ENCODE data around the gene DAND5. TPM values are rescaled to one million over a fixed set of nuclear protein-coding genes. Genes with fewer than 3 reads are reported as not detected.

Gene DAND5
- total RNA-seq, 2 experiments from 2014 or later: not detected

- no peak overlapping the region for H3K4me3 Mint-ChIP-seq
- peaks cover 18% of the 10 kb centered on the region for H3K27me3 Mint-ChIP-seq (ENCODE audit: low read depth)
- no peaks in the 10 kb centered on the region for H3K36me3 Mint-ChIP-seq (ENCODE audit: low read depth)
- intact Hi-C loops (cut with micrococcal nuclease): no loop called here
- DNase-seq: no peak
- H3K9me3 Mint-ChIP-seq: no peaks in the 10 kb centered on the region
- peaks cover 21% of the 10 kb centered on the region for H3K4me1 Mint-ChIP-seq (ENCODE audit: low read depth)
- no peak overlapping the region for H3K27ac Mint-ChIP-seq
- CTCF ChIA-PET: interaction anchor here (1.2 to 1.3 kb wide), 2 partner anchors 44 to 52 kb away, joined by 3 read pairs; no protein-coding TSS in a partner anchor
Measured at GRCh38 chr19:13017306-13018034, 48.1 kb downstream of the DAND5 start.

GRCh38 chr19:13018035-13018914 is 48.9 kb downstream of the DAND5 start:
- CTCF ChIA-PET: interaction anchor here (1.2 to 1.3 kb wide), 2 partner anchors 43 to 53 kb away, joined by 3 read pairs; no protein-coding TSS in a partner anchor
- H3K36me3 Mint-ChIP-seq (ENCODE audit: low read depth): no peaks in the 10 kb centered on the region
- H3K27me3 Mint-ChIP-seq (ENCODE audit: low read depth): peaks cover 12% of the 10 kb centered on the region

DNA sequence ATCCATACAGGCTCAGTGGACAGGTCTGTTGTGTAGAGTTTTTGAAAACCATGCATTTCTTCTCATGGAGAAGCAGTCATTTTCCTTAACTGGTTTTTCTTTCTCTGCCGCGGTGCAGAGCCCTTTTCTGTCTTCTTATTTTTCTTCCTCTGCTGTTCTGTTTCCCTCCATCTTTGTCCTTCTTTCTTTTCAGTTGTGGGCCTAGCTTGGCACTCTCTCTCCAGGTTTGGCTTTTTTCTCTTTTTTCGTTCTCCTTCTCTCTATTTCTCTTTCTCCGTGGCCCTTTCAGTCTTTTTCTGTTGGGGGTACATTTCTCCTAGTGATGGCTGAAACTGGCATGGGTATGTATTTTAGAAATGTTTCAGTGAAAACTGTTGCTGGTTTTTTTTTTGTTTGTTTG is 50.0 kb downstream of the DAND5 start:
- DNase-seq: no peak
- Mint-ChIP-seq H3K4me3 (no peak overlapping the region), H3K27me3 (ENCODE audit: low read depth) (peaks cover 13% of the 10 kb centered on the region), H3K9me3 (no peaks in the 10 kb centered on the region), H3K36me3 (ENCODE audit: low read depth) (peaks cover 2% of the 10 kb centered on the region), H3K27ac (no peak overlapping the region), H3K4me1 (ENCODE audit: low read depth) (peaks cover 24% of the 10 kb centered on the region)
- intact Hi-C loops (cut with micrococcal nuclease): no loop called here
- CTCF ChIA-PET: no interaction called here

More at GRCh38 chr19:13018035-13018914, 48.9 kb downstream of the DAND5 start:
- peaks cover 25% of the 10 kb centered on the region for H3K4me1 Mint-ChIP-seq (ENCODE audit: low read depth)
- H3K27ac Mint-ChIP-seq: no peak overlapping the region
- intact Hi-C loops (cut with micrococcal nuclease): no loop called here
- DNase-seq: no peak
- no peaks in the 10 kb centered on the region for H3K9me3 Mint-ChIP-seq
- H3K4me3 Mint-ChIP-seq: no peak overlapping the region

- intact Hi-C loops (cut with micrococcal nuclease): no loop called here
- H3K9me3 Mint-ChIP-seq: no peaks in the 10 kb centered on the region
- peaks cover 10% of the 10 kb centered on the region for H3K27me3 Mint-ChIP-seq (ENCODE audit: low read depth)
- CTCF ChIA-PET: no interaction called here
- DNase-seq: no peak
- peaks cover 22% of the 10 kb centered on the region for H3K4me1 Mint-ChIP-seq (ENCODE audit: low read depth)
- no peak overlapping the region for H3K27ac Mint-ChIP-seq
- H3K36me3 Mint-ChIP-seq (ENCODE audit: low read depth): peaks cover 6% of the 10 kb centered on the region
- no peak overlapping the region for H3K4me3 Mint-ChIP-seq
Measured at GRCh38 chr19:13020002-13020414, 50.6 kb downstream of the DAND5 start.

DNA sequence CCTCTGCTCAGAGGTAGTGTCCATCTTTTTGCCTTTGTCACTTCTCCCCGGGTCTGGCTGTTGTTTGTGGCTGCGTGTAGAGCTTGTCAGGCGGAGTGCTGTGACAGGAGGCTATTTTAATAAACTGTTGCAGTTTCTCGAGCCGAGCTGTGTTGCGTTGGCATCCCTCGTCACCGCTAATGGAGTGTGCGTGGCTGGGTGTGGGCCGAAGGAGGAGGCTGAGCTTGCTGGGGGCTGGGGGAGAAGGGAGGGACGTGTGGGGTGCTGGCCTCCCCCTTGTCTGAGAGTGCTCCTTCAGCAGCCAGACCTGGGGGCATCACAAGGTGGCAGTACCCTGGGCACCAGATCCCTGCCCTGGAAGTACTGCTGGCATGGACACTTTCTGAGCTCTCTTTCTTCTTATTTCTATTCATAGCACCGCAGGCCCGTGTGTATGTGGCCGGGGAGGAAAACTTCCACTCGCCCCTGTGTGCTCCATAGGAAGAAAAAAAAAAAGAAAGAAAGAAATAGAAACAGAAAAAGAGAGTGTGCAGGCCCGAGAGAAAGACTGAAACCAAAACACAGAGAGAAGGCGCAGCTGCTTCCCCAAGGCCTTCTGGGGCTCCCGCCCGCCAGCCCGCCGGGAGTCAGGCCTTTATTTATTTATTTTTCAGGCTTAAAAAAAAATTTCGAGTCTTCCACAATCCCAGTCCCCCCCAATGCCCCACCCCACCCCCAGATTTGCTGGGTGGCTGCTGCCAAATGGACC is 52.9 kb downstream of the DAND5 start:
- Mint-ChIP-seq H3K36me3 (ENCODE audit: low read depth) (peaks cover 8% of the 10 kb centered on the region), H3K4me1 (ENCODE audit: low read depth) (peaks cover 22% of the 10 kb centered on the region), H3K4me3 (peak overlapping the region; percentile 70), H3K27ac (no peak overlapping the region), H3K27me3 (ENCODE audit: low read depth) (peaks cover 7% of the 10 kb centered on the region), H3K9me3 (no peaks in the 10 kb centered on the region)
- CTCF ChIA-PET: interaction anchor here (0.5 to 1.9 kb wide), 8 partner anchors 8 to 171 kb away, joined by 3 to 13 read pairs (median 3); no protein-coding TSS in a partner anchor
- intact Hi-C loops (cut with micrococcal nuclease): no loop called here
- DNase-seq: peak; percentile 28

DNA sequence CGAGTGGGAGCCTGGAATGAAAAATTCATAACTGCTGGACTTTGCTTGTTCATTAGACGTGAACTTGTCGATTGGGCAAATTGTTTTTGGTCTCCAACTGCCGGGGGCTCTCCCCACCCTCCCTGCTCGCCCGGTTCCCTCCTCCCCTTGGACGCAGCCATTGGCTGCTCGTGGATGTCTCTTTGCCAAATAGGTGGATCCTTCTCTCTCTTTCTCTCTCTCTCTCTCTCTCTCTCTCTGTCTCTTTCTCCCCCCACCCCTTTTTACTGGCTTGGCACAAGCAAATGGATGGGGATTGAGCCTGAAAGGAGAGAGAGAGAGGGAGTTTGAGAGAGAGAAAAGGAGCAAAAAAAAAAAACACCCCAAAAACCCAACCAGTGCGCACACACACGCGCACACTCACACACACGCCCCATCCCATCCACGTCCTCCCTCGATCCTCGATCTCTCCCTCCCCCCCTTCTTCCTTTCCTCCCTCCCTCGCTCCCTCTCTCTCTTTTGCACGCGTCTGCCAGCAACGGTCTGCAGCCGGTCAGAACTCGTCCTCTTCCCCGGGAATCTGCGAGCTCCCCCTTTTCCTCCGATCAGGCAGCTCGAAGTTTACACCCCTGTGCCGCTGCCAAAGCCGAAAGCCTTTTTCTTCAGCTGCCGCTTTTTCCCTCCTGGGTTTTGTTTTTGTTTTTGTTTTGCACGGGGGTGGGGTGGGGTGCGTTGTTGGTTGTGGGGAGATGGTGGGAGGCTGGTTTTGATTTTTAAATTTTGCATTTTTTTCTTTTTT is 53.7 kb downstream of the DAND5 start:
- peaks cover 7% of the 10 kb centered on the region for H3K27me3 Mint-ChIP-seq (ENCODE audit: low read depth)
- intact Hi-C loops (cut with micrococcal nuclease): loop anchor here (1.0 kb wide), 1 partner anchor 10 kb away; no protein-coding TSS in a partner anchor
- CTCF ChIA-PET: interaction anchor here (0.9 to 1.6 kb wide), 5 partner anchors 10 to 58 kb away, joined by 3 to 7 read pairs (median 3); no protein-coding TSS in a partner anchor
- H3K36me3 Mint-ChIP-seq (ENCODE audit: low read depth): peaks cover 8% of the 10 kb centered on the region
- H3K4me1 Mint-ChIP-seq (ENCODE audit: low read depth): peaks cover 22% of the 10 kb centered on the region
- peak; percentile 44 for DNase-seq
- no peaks in the 10 kb centered on the region for H3K9me3 Mint-ChIP-seq
- H3K4me3 Mint-ChIP-seq: peak overlapping the region; percentile 70
- H3K27ac Mint-ChIP-seq: no peak overlapping the region

GRCh38 chr19:13023656-13024055 is 54.3 kb downstream of the DAND5 start:
- Mint-ChIP-seq H3K4me1 (ENCODE audit: low read depth) (peaks cover 22% of the 10 kb centered on the region), H3K27me3 (ENCODE audit: low read depth) (peaks cover 7% of the 10 kb centered on the region), H3K9me3 (no peaks in the 10 kb centered on the region), H3K27ac (no peak overlapping the region), H3K36me3 (ENCODE audit: low read depth) (peaks cover 8% of the 10 kb centered on the region), H3K4me3 (peak overlapping the region; percentile 70)
- intact Hi-C loops (cut with micrococcal nuclease): loop anchor here (1.0 kb wide), 1 partner anchor 10 kb away; no protein-coding TSS in a partner anchor
- CTCF ChIA-PET: interaction anchor here (0.9 to 1.6 kb wide), 2 partner anchors 38 to 58 kb away, joined by 3 to 7 read pairs; no protein-coding TSS in a partner anchor
- no peak for DNase-seq

Small RNA genes within 50 kb of the gene (microRNA-seq; reads per million reads assigned to microRNA genes)
- not detected for gene MIR5695 (ENCODE audit: borderline microRNAs expressed, borderline replicate concordance)
- 6.0 reads per million, percentile 7 among the genes with 10 or more reads in this experiment for gene MIR6515 (ENCODE audit: borderline microRNAs expressed, borderline replicate concordance)

Other genes starting within 250 kb of the DAND5 start
- 10 to 100 TPM; 80.7 to 81.1 TPM for gene TNPO2, start 245.6 kb upstream of the DAND5 start, total RNA-seq
- gene TRIR, start 234.9 kb upstream of the DAND5 start, total RNA-seq: 100 to 1,000 TPM; 119 to 126 TPM
- 10 to 100 TPM; 47.7 TPM for gene GET3, start 232.1 kb upstream of the DAND5 start, total RNA-seq
- not detected for gene BEST2, start 217.8 kb upstream of the DAND5 start, total RNA-seq
- 10 to 100 TPM; 14.0 to 14.9 TPM for gene HOOK2, start 194.0 kb upstream of the DAND5 start, total RNA-seq
- 100 to 1,000 TPM; 292 to 296 TPM for gene JUNB, start 178.1 kb upstream of the DAND5 start, total RNA-seq
- 100 to 1,000 TPM; 237 to 249 TPM for gene PRDX2, start 167.8 kb upstream of the DAND5 start, total RNA-seq
- 10 to 100 TPM; 41.4 to 43.2 TPM for gene THSD8, start 167.5 kb upstream of the DAND5 start, total RNA-seq
- gene RNASEH2A, start 163.0 kb upstream of the DAND5 start, total RNA-seq: 10 to 100 TPM; 54.8 to 55.6 TPM
- gene RTBDN, start 135.0 kb upstream of the DAND5 start, total RNA-seq: not detected
- 1 to 10 TPM; 1.2 to 1.5 TPM for gene MAST1, start 131.1 kb upstream of the DAND5 start, total RNA-seq
- gene DNASE2, start 88.1 kb upstream of the DAND5 start, total RNA-seq: 10 to 100 TPM; 30.9 to 31.6 TPM
- under 1 TPM; 0.17 to 0.21 TPM for gene KLF1, start 82.4 kb upstream of the DAND5 start, total RNA-seq
- 10 to 100 TPM; 36.3 to 38.3 TPM for gene GCDH, start 78.4 kb upstream of the DAND5 start, total RNA-seq
- 1 to 10 TPM; 3.4 to 5.4 TPM for gene SYCE2, start 50.3 kb upstream of the DAND5 start, total RNA-seq
- 10 to 100 TPM; 77.9 to 82.8 TPM for gene FARSA, start 35.9 kb upstream of the DAND5 start, total RNA-seq
- 100 to 1,000 TPM; 407 to 431 TPM for gene CALR, start 31.0 kb upstream of the DAND5 start, total RNA-seq
- gene RAD23A, start 23.7 kb upstream of the DAND5 start, total RNA-seq: 100 to 1,000 TPM; 219 to 223 TPM
- gene GADD45GIP1, start 12.4 kb upstream of the DAND5 start, total RNA-seq: 10 to 100 TPM; 27.4 to 28.6 TPM
- 1 to 10 TPM; 6.2 to 6.4 TPM for gene NFIX, start 25.9 kb downstream of the DAND5 start, total RNA-seq
- gene LYL1, start 133.3 kb downstream of the DAND5 start, total RNA-seq: 1 to 10 TPM; 1.8 to 2.2 TPM
- gene TRMT1, start 147.2 kb downstream of the DAND5 start, total RNA-seq: 10 to 100 TPM; 55.8 to 59.6 TPM
- gene NACC1, start 148.7 kb downstream of the DAND5 start, total RNA-seq: 10 to 100 TPM; 41.3 to 45.0 TPM
- 10 to 100 TPM; 48.3 to 48.9 TPM for gene STX10, start 180.8 kb downstream of the DAND5 start, total RNA-seq
- gene IER2, start 180.8 kb downstream of the DAND5 start, total RNA-seq: 100 to 1,000 TPM; 120 to 123 TPM